Measurements from ENCODE around the gene ETV7. TPM values are rescaled to one million over a fixed set of nuclear protein-coding genes. Genes with fewer than 3 reads are reported as not detected.

The ETV7 gene
- total and polyA plus RNA-seq, 2 experiments from 2014 or later: 0.47 to 1.2 TPM

GRCh38 chr6:36345681-36346466 lies 41.6 kb downstream of the ETV7 start (continued):
- TF ChIP-seq ZNF462 (CRISPR knock-in tag; IDR thresholded peaks at IDR 0.05): no peak

- Mint-ChIP-seq H3K27me3 (ENCODE audit: insufficient read depth, low read depth, poor library complexity) (peaks cover 12% of the 10 kb centered on the region), H3K9me3 (no peaks in the 10 kb centered on the region), H3K27ac (no peak overlapping the region), H3K4me1 (peaks cover 12% of the 10 kb centered on the region), H3K36me3 (ENCODE audit: low read depth) (no peaks in the 10 kb centered on the region), H3K4me3 (no peak overlapping the region)
- H3K79me2 ChIP-seq (replicated peaks; ENCODE audit: insufficient read depth): no peaks in the 10 kb centered on the region
- H3K27me3 ChIP-seq (ENCODE audit: insufficient read depth): peaks cover 10% of the 10 kb centered on the region
- H3K4me2 ChIP-seq: no peak overlapping the region
- no peak overlapping the region for H2AFZ ChIP-seq
- no peak overlapping the region for H3K27ac ChIP-seq (ENCODE audit: low read depth)
- H3K36me3 ChIP-seq (ENCODE audit: insufficient read depth): no peaks in the 10 kb centered on the region
- no peaks in the 10 kb centered on the region; the same call in 1 of the 2 replicates for H3K4me1 ChIP-seq (ENCODE audit: insufficient read depth)
- ATAC-seq: no peak
- H3K4me3 ChIP-seq: no peak overlapping the region
- no peaks in the 10 kb centered on the region for H3K9me2 ChIP-seq (ENCODE audit: insufficient read depth)
- H3F3A ChIP-seq (replicated peaks; ENCODE audit: low read depth): 0 out of 2 replicates have a peak, but pooled peaks cover 5% of the 10 kb centered on the region
- DNase-seq (ENCODE audit: low spot score): no peak
- H4K20me1 ChIP-seq (replicated peaks; ENCODE audit: insufficient read depth): no peaks in the 10 kb centered on the region
- TF ChIP-seq NANOG (IDR thresholded peaks at IDR 0.05; ENCODE audit: borderline replicate concordance) (no peak), REST (IDR thresholded peaks at IDR 0.05; ENCODE audit: unreplicated experiment) (no peak), EZH2phosphoT487 (IDR thresholded peaks at IDR 0.05; ENCODE audit: unreplicated experiment) (no peak), EZH2 (IDR thresholded peaks at IDR 0.05; ENCODE audit: low read depth, unreplicated experiment) (no peak), CREB1 (CRISPR knock-in tag; IDR thresholded peaks at IDR 0.05; ENCODE audit: low read depth) (no peak), JUNB (IDR thresholded peaks at IDR 0.05; ENCODE audit: unreplicated experiment) (no peak), STAT1 (IDR thresholded peaks at IDR 0.05; ENCODE audit: unreplicated experiment) (no peak), ZNF331 (CRISPR knock-in tag; IDR thresholded peaks at IDR 0.05; ENCODE audit: low read depth) (no peak), ETS1 (IDR thresholded peaks at IDR 0.05) (no peak)
These were observed 44.3 kb downstream of the ETV7 start for GRCh38 chr6:36343109-36343680.
